GM12801 (cell line): Measurements from ENCODE around the gene ARAP1.

Source experiments
- CTCF ChIP-seq: IDR thresholded peaks from one replicate; pipeline ENCODE4 v1.5.1; 2011; ENCODE audit warnings: control low read depth; ENCODE audit not compliant: insufficient read length; ENCODE audit errors: extremely low read depth

The ARAP1 gene

GRCh38 chr11:72742513-72743320, 9.5 kb downstream of the ARAP1 start:
- no peak for TF ChIP-seq CTCF

GRCh38 chr11:72741849-72742512, 10.2 kb downstream of the ARAP1 start:
- TF ChIP-seq CTCF: no peak

- TF ChIP-seq CTCF: no peak
Measured at GRCh38 chr11:72741429-72741833, 10.8 kb downstream of the ARAP1 start.

- TF ChIP-seq CTCF: no peak
Measured at GRCh38 chr11:72740562-72741428, 11.4 kb downstream of the ARAP1 start.

GRCh38 chr11:72740060-72740424, 12.2 kb downstream of the ARAP1 start:
- TF ChIP-seq CTCF: no peak

- no peak for TF ChIP-seq CTCF
Measured at GRCh38 chr11:72739240-72740059, 12.8 kb downstream of the ARAP1 start.
